ENCODE measurements around the gene MASP1. TPM values are rescaled to one million over a fixed set of nuclear protein-coding genes. Genes with fewer than 3 reads are reported as not detected.

Gene MASP1
- polyA plus RNA-seq, 10 donors, result 4.2 to 12.9 (median 7.7) TPM

DNA sequence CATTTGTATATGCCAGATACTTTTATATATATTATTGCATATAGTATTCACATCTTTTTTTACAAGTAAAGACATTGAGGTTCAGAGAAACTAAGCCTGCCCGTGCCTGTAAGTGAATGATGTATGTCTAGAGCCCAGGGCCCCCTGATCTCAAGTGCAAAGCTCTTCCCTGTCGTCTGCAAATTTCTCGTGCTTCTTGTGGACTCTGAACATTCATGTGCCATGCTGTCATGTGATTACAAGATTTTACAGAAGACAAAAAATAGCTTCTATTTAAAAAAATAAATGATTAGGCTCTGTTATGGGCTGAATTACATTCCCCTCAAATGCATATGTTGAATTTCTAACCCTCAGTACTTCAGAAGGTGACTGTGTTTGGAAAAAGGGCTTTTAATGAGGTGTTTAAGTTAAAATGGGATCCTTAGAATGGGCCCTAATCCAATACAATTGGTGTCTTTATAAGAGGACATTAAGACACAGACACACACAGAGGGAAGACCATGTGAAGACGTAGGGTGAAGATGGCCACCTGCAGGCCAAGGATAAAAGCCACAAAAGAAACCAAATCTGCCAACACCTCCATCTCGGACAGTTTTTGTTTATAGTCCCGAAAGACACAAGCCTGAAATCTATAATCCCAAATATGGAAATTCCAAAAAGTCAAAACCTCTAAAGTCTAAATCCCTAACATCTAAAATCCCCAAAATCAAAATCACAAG lies 3.9 kb upstream of the MASP1 start:
- DNase-seq, result no peak

- peak in 2 of 3 donors; percentile 13 to 35 for DNase-seq
Measured at GRCh38 chr3:187293516-187294430, 2.2 kb upstream of the MASP1 start.

- DNase-seq, result peak in 1 of 3 donors; percentile 27
Measured at GRCh38 chr3:187292631-187293515, 1.3 kb upstream of the MASP1 start.

- peak in 1 of 3 donors; percentile 10 for DNase-seq
Measured at GRCh38 chr3:187292181-187292580, 644 bp upstream of the MASP1 start.

GRCh38 chr3:187291001-187291511 lies 481 bp downstream of the MASP1 start:
- peak; percentile 15 to 63 (median 35) for DNase-seq

- peak; percentile 7 to 45 (median 39) for DNase-seq
Measured at GRCh38 chr3:187290503-187290902, 1.0 kb downstream of the MASP1 start.

DNA sequence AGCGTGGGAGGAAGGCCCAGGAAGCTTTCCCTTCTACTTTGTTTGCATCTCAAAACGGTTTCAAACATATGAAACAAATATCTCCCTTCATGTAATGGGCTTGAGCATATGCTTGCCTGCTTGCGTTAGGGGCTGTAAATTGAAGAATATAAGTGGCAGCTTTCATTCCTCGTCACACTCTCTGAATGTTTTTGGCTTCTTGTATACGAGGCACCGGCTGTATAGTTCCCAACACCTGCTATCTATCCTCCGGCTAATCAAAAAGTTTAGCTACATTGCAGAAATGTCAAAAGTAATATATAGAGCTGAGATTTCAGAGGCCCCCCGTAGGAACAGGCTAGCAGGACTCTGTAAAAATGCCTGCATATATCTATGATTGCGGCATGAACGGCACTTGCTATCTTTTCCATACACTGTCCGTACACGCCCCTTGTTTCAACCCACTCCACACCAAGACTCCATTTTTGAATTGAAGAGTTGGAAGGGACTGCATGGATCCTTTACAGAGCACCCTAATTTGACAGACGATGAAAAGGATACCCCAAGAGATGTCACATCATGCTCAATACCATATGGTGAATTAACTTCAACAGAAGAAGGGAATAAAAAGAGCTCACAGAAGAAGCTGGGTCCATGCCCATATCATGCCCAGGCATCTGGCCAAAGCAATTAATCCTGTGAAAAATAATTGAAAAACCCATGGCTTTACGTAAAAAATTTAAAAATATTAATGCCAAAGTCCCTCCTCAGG lies 2.5 kb downstream of the MASP1 start:
- no peak for DNase-seq

GRCh38 chr3:187288131-187288854 lies 3.2 kb downstream of the MASP1 start:
- DNase-seq, result no peak

- DNase-seq, result no peak
Measured at GRCh38 chr3:187287256-187287655, 4.3 kb downstream of the MASP1 start.

DNA sequence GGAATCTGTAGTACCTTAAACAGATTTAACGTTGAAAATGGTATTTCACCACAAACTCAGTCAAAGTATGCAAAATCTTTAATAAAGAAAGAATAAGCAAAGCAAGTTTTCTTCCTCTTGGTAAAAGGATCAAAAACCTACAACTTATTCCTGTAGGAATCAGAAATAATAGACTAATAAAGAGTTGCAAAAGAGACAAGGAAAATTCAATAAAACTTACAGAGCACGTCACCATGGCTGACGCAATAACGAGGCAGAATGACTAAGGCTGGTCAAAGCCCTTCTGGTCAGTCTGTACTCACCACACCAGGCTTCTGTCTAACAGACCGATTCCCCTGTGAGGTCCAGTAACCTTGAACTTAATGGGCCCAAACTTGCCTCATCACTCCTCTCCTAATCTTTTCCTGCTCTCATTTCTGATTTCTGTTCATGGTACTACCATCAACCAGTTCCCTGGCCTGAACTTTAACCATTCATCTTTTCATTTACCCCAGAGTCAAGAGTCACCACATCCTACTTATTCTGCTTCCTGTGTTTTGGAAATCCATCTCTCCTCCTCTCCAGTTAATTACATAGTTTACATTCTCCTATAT lies 5.0 kb downstream of the MASP1 start:
- no peak for DNase-seq

- DNase-seq, result peak in 1 of 3 donors; percentile 49
Measured at GRCh38 chr3:187281191-187281714, 10.3 kb downstream of the MASP1 start.

- DNase-seq, result no peak
Measured at GRCh38 chr3:187280644-187281043, 10.9 kb downstream of the MASP1 start.

GRCh38 chr3:187277129-187277462 lies 14.4 kb downstream of the MASP1 start:
- no peak for DNase-seq

- DNase-seq, result no peak
Measured at GRCh38 chr3:187276397-187277128, 15.0 kb downstream of the MASP1 start.

DNA sequence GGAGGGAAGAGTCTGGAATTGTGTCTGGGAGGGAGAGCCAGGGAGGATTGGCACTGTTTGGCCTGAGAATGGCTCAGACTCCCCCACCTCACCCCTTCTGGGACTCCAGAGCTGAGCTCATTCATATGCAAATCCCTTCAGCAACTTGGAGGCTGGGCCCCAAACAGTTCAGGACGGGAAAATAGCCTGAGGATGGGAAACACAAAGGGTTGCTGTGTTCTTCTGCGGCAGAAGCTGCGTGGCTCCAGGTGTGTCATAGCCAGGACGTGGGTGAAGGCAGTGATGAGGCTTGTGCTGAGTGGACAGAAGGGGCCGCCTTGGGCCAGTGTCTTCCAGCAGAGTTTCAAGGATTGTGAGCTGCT lies 16.6 kb downstream of the MASP1 start:
- no peak for DNase-seq

- DNase-seq, result no peak
Measured at GRCh38 chr3:187274315-187274976, 17.1 kb downstream of the MASP1 start.

GRCh38 chr3:187271582-187271981 lies 20.0 kb downstream of the MASP1 start:
- no peak for DNase-seq

DNA sequence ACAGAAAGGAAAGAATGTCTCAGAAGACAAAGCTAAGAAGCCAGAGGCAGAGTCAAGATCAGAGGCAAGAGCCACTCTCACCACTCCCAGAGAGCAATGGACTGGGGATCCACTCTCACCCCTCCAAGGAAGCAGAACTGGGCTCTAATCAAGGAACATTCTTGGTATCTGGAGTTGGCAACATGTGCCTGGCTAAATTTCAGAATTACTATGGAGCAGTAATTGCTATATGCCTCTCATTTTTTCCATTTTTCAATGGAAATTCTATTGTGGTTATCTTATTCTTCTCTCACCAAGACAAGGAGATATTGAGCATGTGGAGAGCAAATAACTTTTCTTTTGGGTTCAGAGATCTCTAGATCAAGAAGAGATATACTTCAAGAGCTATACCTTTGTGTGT lies 22.1 kb downstream of the MASP1 start:
- DNase-seq, result no peak

All from muscle of back (tissue), 11 donors.